Osteocyte (in vitro differentiated cells): ENCODE measurements around the gene ZNF480. TPM values are rescaled to one million over a fixed set of nuclear protein-coding genes. Genes with fewer than 3 reads are reported as not detected.

Source experiments
- DNase-seq: peaks from one replicate; pipeline ENCODE4 v3.0.0; 2021; ENCODE audit warnings: mixed read lengths; ENCODE audit not compliant: unreplicated experiment; ENCODE audit errors: extremely low spot score
- H3K27ac Mint-ChIP-seq: one replicate; pipeline ENCODE4 v1.8.0; 2021; ENCODE audit warnings: mild to moderate bottlenecking, mixed read lengths; ENCODE audit not compliant: unreplicated experiment
- H3K27me3 Mint-ChIP-seq: one replicate; pipeline ENCODE4 v1.8.0; 2021; ENCODE audit warnings: mixed read lengths; ENCODE audit not compliant: unreplicated experiment
- H3K36me3 Mint-ChIP-seq: one replicate; pipeline ENCODE4 v1.8.0; 2021; ENCODE audit warnings: mixed read lengths; ENCODE audit not compliant: unreplicated experiment
- H3K4me1 Mint-ChIP-seq: one replicate; pipeline ENCODE4 v1.8.0; 2021; ENCODE audit warnings: mixed read lengths; ENCODE audit not compliant: unreplicated experiment
- H3K4me3 Mint-ChIP-seq: one replicate; pipeline ENCODE4 v1.8.0; 2021; ENCODE audit warnings: mild to moderate bottlenecking, moderate library complexity, mixed read lengths; ENCODE audit not compliant: unreplicated experiment
- H3K9me3 Mint-ChIP-seq: one replicate; pipeline ENCODE4 v1.8.0; 2021; ENCODE audit warnings: mixed read lengths; ENCODE audit not compliant: unreplicated experiment
- CTCF ChIP-seq: fragments of 200-600 bp; sonication (generic); IDR thresholded peaks from 2 replicates; pipeline ENCODE4 v1.5.0; 2021; ENCODE audit warnings: antibody characterized with exemption, mild to moderate bottlenecking, moderate library complexity
- microRNA-seq: library from miRNA; unstranded; fragments of <30 nt; microRNA quantifications from one replicate; pipeline ENCODE4 v1.1.0, GENCODE V29; 2020; ENCODE audit not compliant: unreplicated experiment
- total RNA-seq: library from RNA; stranded (reverse); gene quantifications from 2 replicates; pipeline ENCODE4 v1.2.1, GENCODE V29; 2021

The ZNF480 gene
- total RNA-seq, 1 donor from 2014 or later, result 13.5 TPM

- Mint-ChIP-seq H3K27me3 (no peaks in the 10 kb centered on the region), H3K9me3 (peaks cover 39% of the 10 kb centered on the region), H3K4me3 (peak within 1 kb of the TSS; percentile 18), H3K4me1 (no peaks in the 10 kb centered on the region), H3K36me3 (peaks cover 24% of the 10 kb centered on the region), H3K27ac (peak within 1 kb of the TSS; percentile 23)
- no peak for TF ChIP-seq CTCF
- peak; percentile 77 for DNase-seq
These were observed 72.8 kb downstream of the ZNF480 start, which contains the start of gene ZNF880 for GRCh38 chr19:52369559-52370340. TSS of gene ZNF880 (plus strand) at chr19:52369923. CDS start at chr19:52369966, 43 bp downstream.

- DNase-seq, result no peak
- TF ChIP-seq CTCF, result no peak
- peaks cover 40% of the 10 kb centered on the region for H3K9me3 Mint-ChIP-seq
- H3K36me3 Mint-ChIP-seq, result peaks cover 24% of the 10 kb centered on the region
- H3K4me1 Mint-ChIP-seq, result no peaks in the 10 kb centered on the region
- H3K27me3 Mint-ChIP-seq, result no peaks in the 10 kb centered on the region
- H3K4me3 Mint-ChIP-seq, result no peak overlapping the region
- no peak overlapping the region for H3K27ac Mint-ChIP-seq
These were observed 73.4 kb downstream of the ZNF480 start for GRCh38 chr19:52370341-52370710.

Small RNA genes within 50 kb of the gene (microRNA-seq; reads per million reads assigned to microRNA genes)
- 2.7 reads per million for gene MIR643

Other genes with a start within 250 kb of the ZNF480 start
- 11.5 and 12.5 TPM in 2 replicates for gene ZNF432, start 248.3 kb upstream of the ZNF480 start, total RNA-seq
- gene ZNF841, start 201.4 kb upstream of the ZNF480 start, total RNA-seq, result 24.9 and 26.2 TPM in 2 replicates
- 15.0 and 16.5 TPM in 2 replicates for gene ZNF616, start 157.2 kb upstream of the ZNF480 start, total RNA-seq
- 19.0 and 19.1 TPM in 2 replicates for gene ZNF836, start 125.5 kb upstream of the ZNF480 start, total RNA-seq
- 257 and 269 TPM in 2 replicates for gene PPP2R1A, start 107.1 kb upstream of the ZNF480 start, total RNA-seq
- 20.2 and 20.3 TPM in 2 replicates for gene ZNF766, start 27.6 kb upstream of the ZNF480 start, total RNA-seq
- gene ZNF610, start 39.1 kb downstream of the ZNF480 start, total RNA-seq, result 3.8 and 6.6 TPM in 2 replicates
- 3.0 and 4.6 TPM in 2 replicates for gene ZNF880, start 72.8 kb downstream of the ZNF480 start, total RNA-seq
- 1.5 and 1.8 TPM in 2 replicates for gene ZNF528, start 100.7 kb downstream of the ZNF480 start, total RNA-seq
- not detected in 2 replicates for gene ZNF534, start 132.0 kb downstream of the ZNF480 start, total RNA-seq
- not detected in 2 replicates for gene ZNF578, start 156.4 kb downstream of the ZNF480 start, total RNA-seq
- gene ZNF808, start 230.5 kb downstream of the ZNF480 start, total RNA-seq, result 22.8 and 29.2 TPM in 2 replicates